WTC11 (cell line): ENCODE data around the gene CCS. TPM values are rescaled to one million over a fixed set of nuclear protein-coding genes. Genes with fewer than 3 reads are reported as not detected.

Source experiments
- ATAC-seq: fragments of 200-7000 bp; cut with Tn5 transposase; 2 replicates; pipeline ENCODE4 v1.10.0; 2021; ENCODE audit warnings: mild to moderate bottlenecking, moderate library complexity
- CTCF ChIA-PET: fragments of 300-600 bp; sonication (Branson Sonifier 250); formaldehyde crosslinking; loops from one replicate; lab custom pipeline; 2021; ENCODE audit warnings: antibody characterized with exemption; lab: Charles Lee
- POLR2A ChIA-PET: fragments of 350-600 bp; sonication (Branson Sonifier 250); formaldehyde crosslinking; loops from one replicate; lab custom pipeline; 2021; ENCODE audit warnings: antibody characterized with exemption; lab: Charles Lee
- DNase-seq: peaks from one replicate; pipeline ENCODE4 v3.0.0; 2021; ENCODE audit warnings: low spot score
- H3K27ac Mint-ChIP-seq: 2 replicates; pipeline ENCODE4 v1.8.0; 2021; ENCODE audit warnings: mixed read lengths
- H3K27me3 Mint-ChIP-seq: 2 replicates; pipeline ENCODE4 v1.8.0; 2021; ENCODE audit warnings: low read depth, mild to moderate bottlenecking, moderate library complexity, mixed read lengths
- H3K36me3 Mint-ChIP-seq: 2 replicates; pipeline ENCODE4 v1.8.0; 2021; ENCODE audit warnings: mixed read lengths
- H3K4me1 Mint-ChIP-seq: 2 replicates; pipeline ENCODE4 v1.8.0; 2022; ENCODE audit warnings: mixed read lengths
- H3K4me3 Mint-ChIP-seq: 2 replicates; pipeline ENCODE4 v1.8.0; 2021; ENCODE audit warnings: mild to moderate bottlenecking, moderate library complexity, mixed read lengths
- H3K9me3 Mint-ChIP-seq: 2 replicates; pipeline ENCODE4 v1.8.0; 2021; ENCODE audit warnings: mixed read lengths
- HMGA2 ChIP-seq: fragments of 250-450 bp; sonication (Bioruptor Pico); IDR thresholded peaks from 2 replicates; pipeline ENCODE4 v1.4.0; 2021; ENCODE audit warnings: mild to moderate bottlenecking, moderate library complexity
- NFYB ChIP-seq: sonication (generic); formaldehyde crosslinking; conservative IDR thresholded peaks from 2 replicates; pipeline ENCODE4 v1.8.0; 2022; ENCODE audit warnings: low read depth, missing genetic modification reagents
- PRRX2 ChIP-seq: fragments of 250-450 bp; sonication (Bioruptor Pico); IDR thresholded peaks from 2 replicates; pipeline ENCODE4 v1.8.0; 2021; ENCODE audit warnings: mild to moderate bottlenecking
- RORB ChIP-seq: fragments of 250-450 bp; sonication (Bioruptor Pico); IDR thresholded peaks from 2 replicates; pipeline ENCODE4 v1.9.0; 2021; ENCODE audit warnings: mild to moderate bottlenecking
- SMAD3 ChIP-seq: sonication (generic); formaldehyde crosslinking; IDR thresholded peaks from 2 replicates; pipeline ENCODE4 v1.8.0; 2022; ENCODE audit warnings: missing genetic modification reagents, mild to moderate bottlenecking, borderline replicate concordance
- TEAD1 ChIP-seq: sonication (generic); formaldehyde crosslinking; IDR thresholded peaks from 2 replicates; pipeline ENCODE4 v1.8.0; 2022; ENCODE audit warnings: mild to moderate bottlenecking, missing genetic modification reagents
- ZNF416 ChIP-seq: fragments of 250-450 bp; sonication (Bioruptor Pico); IDR thresholded peaks from 2 replicates; pipeline ENCODE4 v1.9.0; 2021; ENCODE audit warnings: mild to moderate bottlenecking, inconsistent platforms
- ZNF423 ChIP-seq: fragments of 250-450 bp; sonication (Bioruptor Pico); IDR thresholded peaks from 2 replicates; pipeline ENCODE4 v2.1.2; 2022; ENCODE audit warnings: mild to moderate bottlenecking, moderate library complexity
- total RNA-seq: library from RNA; stranded (reverse); gene quantifications from 3 replicates; pipeline ENCODE4 v1.2.3, GENCODE V29; 2021
- TF ChIP-seq, protein P1 (sequence below): sonication (generic); formaldehyde crosslinking; IDR thresholded peaks from 2 replicates; pipeline ENCODE4 v1.8.1; 2023; ENCODE audit warnings: mild to moderate bottlenecking, missing genetic modification reagents, moderate library complexity
- TF ChIP-seq, protein P2 (sequence below): sonication (generic); formaldehyde crosslinking; conservative IDR thresholded peaks from 2 replicates; pipeline ENCODE4 v1.8.1; 2022; ENCODE audit warnings: mild to moderate bottlenecking, missing genetic modification reagents
- TF ChIP-seq, protein P3 (sequence below): sonication (generic); formaldehyde crosslinking; IDR thresholded peaks from 2 replicates; pipeline ENCODE4 v1.8.0; 2022; ENCODE audit warnings: mild to moderate bottlenecking, missing genetic modification reagents

CCS gene
- total RNA-seq, 1 experiment from 2014 or later, result 35.9 TPM

DNA sequence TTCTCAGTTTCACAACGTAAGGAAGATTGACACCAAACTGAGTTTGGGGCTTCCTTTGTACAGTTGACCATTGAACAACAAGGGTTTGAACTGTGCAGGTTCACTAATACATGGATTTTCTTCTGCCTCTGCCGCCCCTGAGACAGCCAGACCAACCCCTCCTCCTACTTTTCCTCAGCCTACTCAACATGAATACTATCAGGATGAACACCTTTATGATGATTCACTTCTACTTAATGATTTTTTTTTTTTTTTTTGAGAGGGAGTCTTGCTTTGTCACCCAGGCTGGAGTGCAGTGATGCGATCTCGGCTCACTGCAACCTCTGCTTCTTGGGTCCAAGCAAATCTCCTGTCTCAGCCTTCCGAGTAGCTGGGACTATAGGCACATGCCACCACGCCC is 60.1 kb downstream of the CCS start:
- POLR2A ChIA-PET, result no interaction called here
- H3K27ac Mint-ChIP-seq, result no peak overlapping the region

More for the DNA sequence above, 60.1 kb downstream of the CCS start:
- TF ChIP-seq, protein P1, sequence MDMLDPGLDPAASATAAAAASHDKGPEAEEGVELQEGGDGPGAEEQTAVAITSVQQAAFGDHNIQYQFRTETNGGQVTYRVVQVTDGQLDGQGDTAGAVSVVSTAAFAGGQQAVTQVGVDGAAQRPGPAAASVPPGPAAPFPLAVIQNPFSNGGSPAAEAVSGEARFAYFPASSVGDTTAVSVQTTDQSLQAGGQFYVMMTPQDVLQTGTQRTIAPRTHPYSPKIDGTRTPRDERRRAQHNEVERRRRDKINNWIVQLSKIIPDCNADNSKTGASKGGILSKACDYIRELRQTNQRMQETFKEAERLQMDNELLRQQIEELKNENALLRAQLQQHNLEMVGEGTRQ (CRISPR knock-in tag), result no peak
- TF ChIP-seq ZNF423 (no peak), HMGA2 (CRISPR knock-in tag) (no peak), PRRX2 (CRISPR knock-in tag) (no peak), ZNF416 (CRISPR knock-in tag) (no peak), RORB (CRISPR knock-in tag) (no peak), NFYB (no peak), TEAD1 (CRISPR knock-in tag) (no peak), SMAD3 (no peak)
- TF ChIP-seq, protein P2, sequence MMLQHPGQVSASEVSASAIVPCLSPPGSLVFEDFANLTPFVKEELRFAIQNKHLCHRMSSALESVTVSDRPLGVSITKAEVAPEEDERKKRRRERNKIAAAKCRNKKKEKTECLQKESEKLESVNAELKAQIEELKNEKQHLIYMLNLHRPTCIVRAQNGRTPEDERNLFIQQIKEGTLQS, result no peak
- TF ChIP-seq, protein P3, sequence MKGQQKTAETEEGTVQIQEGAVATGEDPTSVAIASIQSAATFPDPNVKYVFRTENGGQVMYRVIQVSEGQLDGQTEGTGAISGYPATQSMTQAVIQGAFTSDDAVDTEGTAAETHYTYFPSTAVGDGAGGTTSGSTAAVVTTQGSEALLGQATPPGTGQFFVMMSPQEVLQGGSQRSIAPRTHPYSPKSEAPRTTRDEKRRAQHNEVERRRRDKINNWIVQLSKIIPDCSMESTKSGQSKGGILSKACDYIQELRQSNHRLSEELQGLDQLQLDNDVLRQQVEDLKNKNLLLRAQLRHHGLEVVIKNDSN (CRISPR knock-in tag), result no peak
- H3K4me1 Mint-ChIP-seq, result no peaks in the 10 kb centered on the region
- CTCF ChIA-PET, result no interaction called here
- no peaks in the 10 kb centered on the region for H3K9me3 Mint-ChIP-seq
- DNase-seq, result no peak
- H3K27me3 Mint-ChIP-seq, result no peaks in the 10 kb centered on the region
- no peak for ATAC-seq
- H3K4me3 Mint-ChIP-seq, result no peak overlapping the region
- peaks cover 63% of the 10 kb centered on the region for H3K36me3 Mint-ChIP-seq

Other genes with a start within 250 kb of the CCS start
- 37.0 to 44.5 TPM (median 40.8 TPM) in 3 replicates for gene BRMS1, start 248.1 kb upstream of the CCS start, total RNA-seq
- gene B4GAT1, start 245.6 kb upstream of the CCS start, total RNA-seq, result 34.1 to 37.0 TPM (median 36.3 TPM) in 3 replicates
- 30.2 to 36.6 TPM (median 35.3 TPM) in 3 replicates for gene SLC29A2, start 221.4 kb upstream of the CCS start, total RNA-seq
- gene NPAS4, start 172.2 kb upstream of the CCS start, total RNA-seq, result 0.27 to 0.79 TPM (median 0.44 TPM) in 3 replicates
- 131 to 137 TPM (median 135 TPM) in 3 replicates for gene MRPL11, start 154.3 kb upstream of the CCS start, total RNA-seq
- 6.7 to 7.8 TPM (median 6.8 TPM) in 3 replicates for gene PELI3, start 126.3 kb upstream of the CCS start, total RNA-seq
- gene DPP3, start 112.8 kb upstream of the CCS start, total RNA-seq, result 77.0 to 86.7 TPM (median 83.4 TPM) in 3 replicates
- 22.9 to 26.8 TPM (median 24.1 TPM) in 3 replicates for gene BBS1, start 82.5 kb upstream of the CCS start, total RNA-seq
- gene ZDHHC24, start 47.1 kb upstream of the CCS start, total RNA-seq, result 11.1 to 14.8 TPM (median 13.7 TPM) in 3 replicates
- gene ACTN3, start 46.3 kb upstream of the CCS start, total RNA-seq, result 18.5 to 20.4 TPM (median 19.2 TPM) in 3 replicates
- gene CTSF, start 24.6 kb upstream of the CCS start, total RNA-seq, result 4.4 to 4.9 TPM (median 4.7 TPM) in 3 replicates
- 0.71 to 0.85 TPM (median 0.80 TPM) in 3 replicates for gene CCDC87, start 122 bp upstream of the CCS start, total RNA-seq
- 92.0 to 146 TPM (median 137 TPM) in 3 replicates for gene RBM14, start 23.4 kb downstream of the CCS start, total RNA-seq
- gene RBM4, start 45.5 kb downstream of the CCS start, total RNA-seq, result 144 to 163 TPM (median 154 TPM) in 3 replicates
- gene RBM4B, start 84.7 kb downstream of the CCS start, total RNA-seq, result 14.1 to 21.3 TPM (median 20.3 TPM) in 3 replicates
- 34.9 to 40.7 TPM (median 38.9 TPM) in 3 replicates for gene SPTBN2, start 136.0 kb downstream of the CCS start, total RNA-seq